ENCODE data around the gene ZCCHC7.

Gene ZCCHC7

DNA sequence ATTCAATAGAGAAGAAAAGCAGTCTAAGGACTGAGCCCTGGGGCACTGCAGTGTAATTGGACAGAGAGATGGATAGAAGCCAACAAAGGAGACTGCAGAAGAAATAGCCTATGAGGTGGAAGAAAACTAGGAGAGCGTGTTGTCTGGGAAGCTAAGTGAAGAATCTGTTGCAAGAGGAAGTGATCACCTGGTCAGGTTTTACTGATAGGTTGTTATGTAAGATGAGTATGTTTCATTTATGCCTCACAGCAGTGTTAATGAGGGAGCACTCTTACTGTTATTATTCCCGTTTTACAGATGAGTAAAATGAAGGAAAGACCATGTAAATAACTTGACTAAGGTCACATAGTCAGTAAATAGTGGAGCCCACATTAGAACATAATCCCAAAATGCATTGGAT, 222.1 kb downstream of the ZCCHC7 start:
- DNase-seq: no peak

GRCh38 chr9:37342895-37343294, 222.5 kb downstream of the ZCCHC7 start:
- no peak for DNase-seq

GRCh38 chr9:37343724-37344123, 223.3 kb downstream of the ZCCHC7 start:
- no peak for DNase-seq

GRCh38 chr9:37345038-37345437, 224.7 kb downstream of the ZCCHC7 start:
- DNase-seq: no peak

DNA sequence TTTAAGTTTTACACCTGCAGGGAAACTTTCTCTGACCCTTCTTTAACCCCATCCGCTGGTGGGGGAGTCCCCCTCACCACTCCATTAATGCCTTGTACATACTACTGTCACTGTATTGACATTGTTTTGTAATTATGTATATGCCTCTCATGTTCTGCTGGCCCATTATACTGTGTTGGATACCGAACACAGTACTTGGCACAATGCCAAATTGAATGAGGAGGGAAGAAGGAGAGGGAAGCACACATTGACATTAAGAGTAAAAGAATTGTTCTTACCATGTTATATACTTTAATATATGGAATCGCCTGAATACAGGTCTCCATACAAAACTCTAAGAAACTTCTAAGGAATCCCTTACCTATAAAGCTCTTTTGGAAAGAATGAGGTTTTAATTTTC, 228.5 kb downstream of the ZCCHC7 start:
- DNase-seq: peak in 1 of 2 experiments; percentile 17

DNA sequence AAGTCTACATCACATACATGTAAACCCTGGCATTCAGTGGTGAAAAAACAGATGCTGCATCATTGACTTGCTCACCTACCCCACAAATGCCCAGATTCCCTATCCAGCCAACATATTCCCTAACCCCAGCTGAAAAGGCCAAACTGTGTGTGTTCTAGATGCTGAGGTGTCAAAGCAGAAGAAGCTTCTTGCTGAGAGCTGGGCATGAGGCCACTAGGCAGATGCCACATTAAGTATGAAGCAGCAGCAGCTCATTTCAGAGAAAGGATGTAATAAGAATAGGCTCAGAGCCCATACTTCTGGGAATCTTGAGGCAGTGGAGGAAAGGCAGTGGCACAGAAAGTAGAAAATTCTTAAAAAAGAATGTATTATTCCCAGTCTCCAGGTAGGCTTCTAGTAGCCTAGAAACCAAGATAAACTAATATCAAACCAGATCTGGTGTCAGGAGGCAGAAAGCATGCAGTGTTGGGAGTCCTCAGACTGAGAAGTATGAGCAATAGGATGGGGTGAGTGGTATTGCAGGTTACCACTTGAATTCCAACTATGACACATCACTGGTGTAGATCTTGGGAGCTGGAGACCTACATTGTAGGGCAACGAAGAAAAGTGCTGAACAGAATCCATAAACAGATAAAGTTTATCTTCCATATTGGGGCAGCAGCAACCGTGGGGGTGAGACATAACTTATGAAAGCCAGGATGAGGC, 230.3 kb downstream of the ZCCHC7 start:
- peak in 1 of 2 experiments; percentile 57 for DNase-seq

DNA sequence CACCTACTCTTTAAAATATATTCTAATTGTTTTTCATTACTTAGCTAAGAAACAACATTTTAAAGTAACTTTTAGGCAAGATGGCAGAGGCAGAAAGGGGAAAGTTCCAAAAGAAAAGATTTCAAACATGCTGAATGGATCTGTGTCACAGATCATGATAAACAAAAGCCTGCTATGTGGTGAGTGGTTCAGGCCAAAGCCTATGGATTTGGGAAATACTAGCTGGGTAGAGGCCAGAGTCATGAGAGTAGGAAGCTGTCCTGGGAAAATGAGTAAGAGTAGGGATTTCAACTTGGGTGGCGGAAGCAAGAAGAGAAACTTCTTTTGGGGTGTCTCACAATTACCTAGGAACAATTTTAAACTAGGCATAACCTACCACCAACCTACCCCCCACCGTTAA, 233.4 kb downstream of the ZCCHC7 start:
- DNase-seq: no peak

- no peak for DNase-seq
Measured at GRCh38 chr9:37362430-37362829, 242.1 kb downstream of the ZCCHC7 start.

GRCh38 chr9:37363124-37363523, 242.8 kb downstream of the ZCCHC7 start:
- DNase-seq: no peak

DNA sequence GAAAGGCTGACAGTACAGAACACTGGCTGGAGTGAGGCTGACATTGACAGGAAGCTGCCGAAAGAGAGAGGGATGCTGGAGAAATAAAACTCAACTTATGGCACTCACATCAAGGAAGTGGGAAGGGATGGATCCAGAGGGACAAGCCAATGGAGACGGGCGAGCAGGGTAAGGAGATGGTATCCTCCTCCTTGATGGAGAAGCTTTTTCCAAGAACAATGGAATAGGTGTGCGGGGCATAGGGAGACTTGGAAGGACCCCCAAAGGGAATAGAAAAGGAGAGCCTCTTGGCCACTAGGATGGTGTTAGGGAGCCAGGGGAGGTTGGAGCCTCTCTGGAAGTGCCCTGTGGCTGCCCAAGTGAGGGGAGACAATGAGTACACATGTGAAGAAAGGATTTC, 243.8 kb downstream of the ZCCHC7 start:
- no peak for DNase-seq

GRCh38 chr9:37364751-37365360, 244.5 kb downstream of the ZCCHC7 start:
- no peak for DNase-seq

DNA sequence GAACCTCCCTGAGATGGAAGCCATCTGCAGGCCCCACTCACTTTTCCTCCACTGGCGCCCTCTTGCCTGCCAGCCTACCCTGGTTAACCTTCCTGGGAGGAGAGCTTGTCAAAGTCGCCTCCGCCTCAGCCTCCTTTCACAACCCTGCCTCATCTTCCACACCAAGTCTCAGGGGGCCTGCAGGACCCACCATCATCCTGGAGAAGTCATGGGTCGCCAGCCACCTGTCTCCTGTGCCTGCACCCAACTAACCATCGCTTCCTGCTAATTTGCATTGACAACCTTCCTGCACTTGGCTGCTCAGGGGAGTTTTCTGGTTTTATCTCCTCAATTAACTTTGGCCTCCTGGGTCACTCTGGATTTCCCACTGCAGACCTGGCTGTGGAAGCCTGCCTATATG, 249.3 kb downstream of the ZCCHC7 start:
- no peak for DNase-seq

- no peak for DNase-seq
Measured at GRCh38 chr9:37370282-37370681, 249.9 kb downstream of the ZCCHC7 start.

GRCh38 chr9:37370968-37371563, 250.7 kb downstream of the ZCCHC7 start:
- no peak for DNase-seq

DNA sequence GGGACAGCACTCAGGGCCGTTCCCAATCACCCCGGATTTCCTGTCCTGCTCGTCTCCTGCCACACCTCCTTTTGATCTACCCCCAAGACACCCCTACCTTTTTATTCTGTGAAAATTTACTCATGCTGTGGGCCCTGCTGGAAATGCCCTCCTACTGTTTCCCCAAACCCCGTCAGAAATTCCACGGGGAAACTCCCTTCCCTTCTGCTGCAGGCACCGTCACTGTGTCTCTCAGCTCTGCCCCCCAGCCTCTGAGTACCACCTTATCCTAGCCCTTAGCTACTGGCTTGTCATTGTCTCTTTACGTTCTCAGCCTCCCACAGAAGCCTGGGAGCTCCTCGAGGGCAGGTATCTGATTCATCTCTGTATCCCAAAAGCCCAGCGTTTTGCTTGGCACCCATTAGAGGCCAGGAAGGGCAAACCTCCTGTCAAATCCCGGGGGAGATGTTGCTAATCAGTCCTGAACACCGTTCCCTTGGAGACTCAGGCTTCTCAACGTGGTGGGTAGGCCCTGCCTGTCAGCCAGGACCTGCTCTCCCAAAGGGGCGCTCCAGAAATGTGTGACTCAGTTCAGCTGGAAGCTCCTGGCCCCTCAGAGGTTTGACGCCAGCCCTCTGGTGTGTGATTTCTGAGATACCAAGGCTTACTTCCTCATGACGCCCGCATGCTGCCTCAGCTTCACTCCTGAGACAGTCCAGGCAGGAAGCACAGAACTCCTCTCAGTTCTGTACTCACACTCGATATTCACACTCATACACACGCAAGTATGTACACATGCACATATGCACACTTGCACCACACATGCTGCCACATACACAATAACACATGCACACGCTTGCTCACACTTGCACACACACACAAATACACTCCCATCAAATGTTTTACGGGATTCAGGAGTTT, 251.4 kb downstream of the ZCCHC7 start:
- no peak for DNase-seq

- no peak for DNase-seq
Measured at GRCh38 chr9:37372839-37373238, 252.5 kb downstream of the ZCCHC7 start.

DNA sequence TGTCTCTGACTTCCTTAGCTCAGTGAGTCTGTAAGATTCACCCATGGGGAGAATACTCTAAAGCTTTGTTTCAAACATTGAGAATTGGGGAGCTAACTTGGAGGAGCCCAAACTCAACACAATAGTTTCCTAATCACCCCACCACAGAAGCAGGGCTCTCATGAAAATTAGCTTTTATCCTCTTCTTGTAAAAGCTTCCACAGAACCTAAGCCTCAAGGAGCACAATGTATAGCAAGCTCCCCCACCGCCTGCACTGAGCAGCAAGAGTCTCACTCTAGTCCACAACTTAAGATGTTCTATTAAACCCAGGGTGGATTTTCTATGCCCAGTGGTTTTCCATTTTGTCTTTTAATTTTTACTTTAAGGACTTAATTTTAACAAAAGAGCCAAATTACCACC, 253.2 kb downstream of the ZCCHC7 start:
- no peak for DNase-seq

DNA sequence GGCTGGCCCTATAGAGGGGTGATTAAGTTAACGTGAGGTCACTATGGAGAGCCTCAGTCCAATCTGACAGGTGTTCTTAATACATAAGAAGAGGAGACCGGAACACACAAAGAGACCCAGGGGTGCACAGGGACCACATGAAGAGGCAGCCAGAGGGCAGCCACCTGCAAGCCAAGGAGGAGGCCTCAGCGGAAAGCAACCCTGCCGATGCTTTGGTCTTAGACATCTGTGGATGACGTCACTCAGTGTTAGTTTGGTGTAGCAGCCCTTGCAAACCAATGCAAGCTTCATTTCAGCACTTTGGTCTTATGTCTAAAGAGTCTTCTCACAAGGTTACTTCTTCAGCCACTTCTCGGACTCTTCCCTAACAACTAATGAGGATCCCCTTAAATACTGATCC, 254.5 kb downstream of the ZCCHC7 start:
- no peak for DNase-seq

DNA sequence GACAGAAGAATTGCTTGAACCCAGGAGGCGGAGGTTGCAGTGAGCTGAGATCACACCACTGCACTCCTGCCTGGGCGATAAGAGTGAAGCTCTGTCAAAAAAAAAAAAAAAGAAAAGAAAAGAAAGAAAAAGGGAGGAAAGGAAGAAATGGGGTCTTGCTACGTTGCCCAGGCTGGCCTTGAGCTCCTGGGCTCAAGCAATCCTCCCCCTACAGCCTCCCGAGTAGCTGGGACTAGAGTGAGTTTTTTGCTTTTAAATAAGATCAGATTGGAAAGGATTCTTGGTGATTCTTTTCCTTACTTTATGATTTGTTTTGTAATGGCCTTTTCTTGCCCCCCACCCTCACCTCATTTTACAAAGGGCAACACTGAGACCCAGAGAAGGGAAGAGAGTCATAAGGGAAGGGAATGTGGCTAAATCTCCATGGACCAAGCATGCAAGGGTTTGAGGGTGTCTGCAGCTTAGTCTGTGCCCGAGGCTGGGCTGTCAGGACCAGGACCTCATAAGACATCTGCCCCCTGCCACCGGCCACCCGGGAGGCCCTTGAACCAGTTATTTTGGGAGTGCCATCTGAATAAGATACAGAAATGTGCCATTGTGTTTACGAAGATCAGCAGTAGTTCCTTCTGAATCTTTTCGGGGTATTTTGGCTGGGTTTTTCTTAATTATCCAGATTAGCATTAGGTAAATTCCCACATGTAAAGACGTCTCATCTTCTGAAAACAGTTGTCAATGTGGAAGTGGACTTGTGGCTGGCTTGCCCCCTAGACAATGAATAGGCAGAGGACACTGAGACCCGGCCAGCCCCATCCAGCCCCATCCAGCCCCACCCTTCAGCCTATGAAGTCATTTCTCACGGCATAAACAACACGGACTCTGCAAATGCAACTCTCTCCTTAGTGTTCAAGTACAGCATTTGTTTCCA, 257.6 kb downstream of the ZCCHC7 start:
- DNase-seq: no peak

DNA sequence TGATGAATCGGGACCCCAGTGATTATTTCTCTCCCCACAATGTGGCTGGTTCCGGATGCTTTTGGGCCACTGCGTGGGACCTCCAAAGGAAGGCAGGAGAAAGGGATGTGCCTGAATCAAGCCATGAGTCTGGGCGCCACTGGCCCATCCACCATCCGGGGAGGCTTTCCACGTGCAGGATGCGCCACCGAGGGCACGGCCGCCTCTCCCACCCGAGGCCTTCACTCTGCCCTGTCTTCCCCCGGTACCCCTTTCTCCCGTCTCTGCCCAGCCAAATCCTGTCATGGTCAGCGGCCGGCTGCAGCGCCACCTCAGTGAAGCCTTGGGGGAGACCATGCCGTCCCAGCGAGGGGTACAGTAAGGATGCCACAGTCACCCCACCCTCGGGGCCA, 258.2 kb downstream of the ZCCHC7 start:
- DNase-seq: no peak

DNA sequence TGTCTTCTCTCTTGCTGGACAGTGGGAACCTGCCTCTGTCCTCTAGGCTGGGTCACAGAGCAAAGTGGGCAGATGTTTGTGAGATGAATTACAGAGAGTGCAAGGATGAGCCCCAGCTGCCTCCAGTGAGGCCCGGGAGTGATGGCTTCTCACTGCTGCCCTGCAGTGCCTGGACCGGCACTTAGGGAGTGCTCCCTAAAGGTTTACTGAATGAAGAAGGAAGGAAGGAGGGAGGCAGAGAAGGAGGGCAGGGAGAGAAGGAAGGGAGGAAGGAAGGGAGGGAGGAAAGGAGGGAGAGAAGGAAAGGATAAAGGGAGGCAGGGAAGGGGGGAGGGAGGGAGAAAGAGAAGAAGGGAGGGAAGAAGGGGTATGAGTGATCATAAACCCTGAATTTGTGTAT, 259.5 kb downstream of the ZCCHC7 start:
- no peak for DNase-seq

DNA sequence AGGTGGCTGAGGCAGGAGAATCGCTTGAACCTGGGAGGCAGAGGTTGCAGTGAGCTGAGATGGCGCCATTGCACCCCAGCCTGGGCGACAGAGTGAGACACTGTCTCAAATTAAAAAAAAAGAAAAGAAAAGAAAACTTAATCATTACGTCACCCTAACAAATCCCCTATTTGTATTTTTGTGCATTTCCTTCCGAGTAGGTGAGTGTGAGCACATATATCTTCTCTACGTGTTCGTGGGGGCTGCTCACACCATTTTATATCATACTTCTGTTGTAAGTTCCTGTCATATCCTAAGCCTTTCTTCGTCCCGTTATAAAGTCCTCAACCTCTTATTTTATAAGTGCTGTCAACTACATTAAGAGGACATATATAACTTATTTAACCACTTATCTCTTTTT, 260.2 kb downstream of the ZCCHC7 start:
- no peak for DNase-seq

Measured in NCI-H446 (cell line).